Stimulated activated CD8-positive, alpha-beta memory T cell treated with anti-CD3 and anti-CD28 coated beads, Interleukin-4, amount 100 ng/mL, for 4 hours (primary cell): ENCODE measurements around the gene GSK3A.

ENCODE experiments used
- DNase-seq, 2 donors: peaks; one replicate each; pipeline ENCODE4 v3.0.0-alpha.2; 2020; ENCODE audit warnings: low read depth in 2 of 2, low spot score in 1 of 2

GSK3A gene

GRCh38 chr19:42242512-42243409, at the start of gene GSK3A:
Gene GSK3A, minus strand, starts transcription at chr19:42242602. Its CDS starts 137 bp downstream, at chr19:42242465.
- peak; percentile 87 to 93 for DNase-seq

DNA sequence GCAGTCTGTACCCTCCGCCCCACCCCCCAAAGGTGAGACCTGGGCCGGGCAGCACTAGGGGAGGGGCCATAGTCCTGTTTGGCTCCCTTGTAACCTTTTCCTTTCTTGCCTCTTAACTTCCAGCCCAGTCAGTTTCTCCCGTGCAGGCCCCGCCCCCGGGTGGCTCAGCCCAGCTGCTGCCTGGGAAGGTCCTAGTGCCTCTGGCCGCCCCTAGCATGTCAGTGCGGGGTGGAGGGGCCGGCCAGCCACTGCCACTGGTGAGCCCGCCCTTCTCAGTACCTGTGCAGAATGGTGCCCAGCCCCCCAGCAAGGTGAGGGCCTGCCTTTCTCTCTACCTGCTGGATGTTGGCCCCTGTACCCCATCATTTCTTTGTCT, 49.0 kb upstream of the GSK3A start:
- no peak for DNase-seq

DNA sequence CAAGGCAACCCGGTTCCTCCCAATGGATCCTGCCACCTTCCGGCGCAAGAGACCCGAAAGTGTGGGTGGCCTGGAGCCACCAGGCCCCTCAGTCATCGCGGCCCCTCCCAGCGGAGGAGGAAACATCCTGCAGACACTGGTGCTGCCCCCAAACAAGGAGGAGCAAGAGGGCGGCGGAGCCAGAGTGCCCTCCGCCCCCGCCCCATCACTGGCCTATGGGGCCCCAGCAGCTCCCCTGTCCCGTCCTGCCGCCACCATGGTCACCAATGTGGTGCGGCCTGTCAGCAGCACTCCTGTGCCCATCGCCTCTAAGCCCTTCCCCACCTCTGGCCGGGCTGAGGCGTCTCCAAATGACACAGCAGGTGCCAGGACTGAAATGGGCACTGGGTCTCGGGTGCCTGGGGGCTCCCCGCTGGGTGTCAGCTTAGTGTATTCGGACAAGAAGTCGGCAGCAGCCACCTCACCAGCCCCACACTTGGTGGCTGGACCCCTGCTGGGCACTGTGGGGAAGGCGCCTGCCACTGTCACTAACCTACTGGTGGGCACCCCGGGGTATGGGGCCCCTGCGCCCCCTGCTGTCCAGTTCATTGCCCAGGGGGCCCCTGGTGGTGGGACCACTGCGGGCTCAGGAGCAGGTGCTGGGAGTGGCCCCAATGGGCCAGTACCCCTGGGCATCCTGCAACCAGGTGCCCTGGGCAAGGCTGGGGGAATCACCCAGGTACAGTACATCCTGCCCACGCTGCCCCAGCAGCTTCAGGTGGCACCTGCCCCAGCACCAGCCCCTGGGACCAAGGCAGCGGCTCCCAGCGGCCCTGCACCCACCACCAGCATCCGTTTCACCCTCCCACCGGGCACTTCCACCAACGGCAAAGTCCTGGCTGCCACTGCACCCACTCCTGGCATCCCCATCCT, 48.4 kb upstream of the GSK3A start:
- peak in 1 of 2 donors; percentile 43 for DNase-seq

DNA sequence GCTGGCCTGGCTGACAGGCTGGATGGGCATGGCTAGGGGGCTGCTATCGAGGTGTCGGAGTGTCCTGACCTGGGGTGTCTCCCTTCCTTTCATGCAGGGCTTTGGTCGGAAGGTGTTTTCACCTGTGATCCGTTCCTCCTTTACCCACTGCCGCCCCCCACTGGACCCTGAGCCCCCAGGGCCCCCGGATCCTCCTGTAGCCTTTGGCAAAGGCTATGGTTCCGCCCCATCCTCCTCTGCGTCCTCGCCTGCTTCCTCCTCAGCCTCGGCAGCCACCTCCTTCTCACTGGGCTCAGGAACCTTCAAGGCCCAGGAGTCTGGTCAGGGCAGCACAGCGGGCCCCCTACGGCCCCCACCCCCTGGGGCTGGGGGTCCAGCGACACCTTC, 47.7 kb upstream of the GSK3A start:
- no peak for DNase-seq

GRCh38 chr19:42289556-42290041, 47.2 kb upstream of the GSK3A start:
- DNase-seq = no peak

GRCh38 chr19:42288881-42289555, 46.6 kb upstream of the GSK3A start:
- DNase-seq = no peak

- DNase-seq = no peak
Observed at GRCh38 chr19:42288387-42288786, 46.0 kb upstream of the GSK3A start.

DNA sequence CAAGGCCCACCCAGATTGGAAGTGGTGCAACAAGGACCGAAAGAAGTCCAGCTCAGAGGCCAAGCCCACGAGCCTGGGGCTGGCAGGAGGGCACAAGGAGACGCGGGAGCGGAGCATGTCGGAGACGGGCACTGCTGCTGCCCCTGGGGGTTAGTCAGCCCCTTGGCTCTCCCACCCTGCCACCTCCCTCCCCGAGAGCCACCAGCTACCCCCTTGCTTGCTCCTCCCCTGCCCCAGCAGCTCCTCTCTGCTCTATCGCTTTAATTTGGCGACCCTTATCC, 45.4 kb upstream of the GSK3A start:
- no peak for DNase-seq

GRCh38 chr19:42287017-42287826, 44.8 kb upstream of the GSK3A start:
- no peak for DNase-seq

- DNase-seq = no peak
Observed at GRCh38 chr19:42286349-42287016, 44.1 kb upstream of the GSK3A start.

GRCh38 chr19:42285988-42286348, 43.6 kb upstream of the GSK3A start:
- no peak for DNase-seq

GRCh38 chr19:42285541-42285941, 43.1 kb upstream of the GSK3A start:
- DNase-seq = no peak

GRCh38 chr19:42284591-42285341, 42.4 kb upstream of the GSK3A start:
- DNase-seq = no peak

GRCh38 chr19:42284066-42284501, 41.7 kb upstream of the GSK3A start:
- peak; percentile 43 to 50 for DNase-seq

- DNase-seq = peak; percentile 86 to 94
Observed at GRCh38 chr19:42283188-42284065, 41.0 kb upstream of the GSK3A start.

- DNase-seq = no peak
Observed at GRCh38 chr19:42282819-42283187, 40.4 kb upstream of the GSK3A start.

GRCh38 chr19:42281827-42282762, 39.7 kb upstream of the GSK3A start:
- no peak for DNase-seq
